ENCODE measurements around the gene FOXO3. TPM values are rescaled to one million over a fixed set of nuclear protein-coding genes. Genes with fewer than 3 reads are reported as not detected.
A peak's percentile ranks its signal among the peaks of the same experiment; 100 is the strongest.

FOXO3 gene
- total and polyA plus RNA-seq, 2 of the 13 experiments (the other 11 are each of a cell fraction or from before 2014, with no cell fraction given) = 16.0 to 22.5 TPM

- TF ChIP-seq ZNF318 (CRISPR knock-in tag; IDR thresholded peaks at IDR 0.05) (no peak), MTF1 (CRISPR knock-in tag; IDR thresholded peaks at IDR 0.05) (no peak), ATRX (CRISPR knock-in tag; IDR thresholded peaks at IDR 0.05; ENCODE audit: borderline replicate concordance) (no peak), CBX1 (IDR thresholded peaks at IDR 0.05; ENCODE audit: low read depth) (peak; percentile 31), BRCA1 (CRISPR knock-in tag; IDR thresholded peaks at IDR 0.05) (peak; percentile 81; the same call in 1 of the 2 replicates), ATF1 (CRISPR knock-in tag; IDR thresholded peaks at IDR 0.05) (peak; percentile 93), TERF1 (CRISPR knock-in tag; IDR thresholded peaks at IDR 0.05) (no peak), TFE3 (CRISPR knock-in tag; IDR thresholded peaks at IDR 0.05) (peak; percentile 88), ZNF839 (CRISPR knock-in tag; IDR thresholded peaks at IDR 0.05; ENCODE audit: borderline replicate concordance) (no peak), ZNF598 (CRISPR knock-in tag; IDR thresholded peaks at IDR 0.05; ENCODE audit: borderline replicate concordance) (no peak), MYNN (CRISPR knock-in tag; IDR thresholded peaks at IDR 0.05; ENCODE audit: low read depth) (no peak), FOXJ3 (CRISPR knock-in tag; IDR thresholded peaks at IDR 0.05; ENCODE audit: borderline replicate concordance) (peak; percentile 69; the same call in 1 of the 2 replicates), NFE2L2 (IDR thresholded peaks at IDR 0.05; ENCODE audit: low read length) (no peak), CBX5 (CRISPR knock-in tag; IDR thresholded peaks at IDR 0.05; ENCODE audit: borderline replicate concordance) (no peak), ZFP62 (CRISPR knock-in tag; IDR thresholded peaks at IDR 0.05) (no peak), THRA (CRISPR knock-in tag; IDR thresholded peaks at IDR 0.05; ENCODE audit: borderline replicate concordance) (no peak), SMARCE1 (IDR thresholded peaks at IDR 0.05; ENCODE audit: borderline replicate concordance) (no peak), SOX5 (CRISPR knock-in tag; IDR thresholded peaks at IDR 0.05; ENCODE audit: borderline replicate concordance) (peak; percentile 45; the same call in 1 of the 2 replicates)
Measured at GRCh38 chr6:108558372-108559096, 2.2 kb upstream of the FOXO3 start (continued).
